Measurements from ENCODE around the gene MBNL2. TPM values are rescaled to one million over a fixed set of nuclear protein-coding genes. Genes with fewer than 3 reads are reported as not detected.

The MBNL2 gene
- total RNA-seq, 2 experiments from 2014 or later: 2.7 to 7.4 TPM

DNA sequence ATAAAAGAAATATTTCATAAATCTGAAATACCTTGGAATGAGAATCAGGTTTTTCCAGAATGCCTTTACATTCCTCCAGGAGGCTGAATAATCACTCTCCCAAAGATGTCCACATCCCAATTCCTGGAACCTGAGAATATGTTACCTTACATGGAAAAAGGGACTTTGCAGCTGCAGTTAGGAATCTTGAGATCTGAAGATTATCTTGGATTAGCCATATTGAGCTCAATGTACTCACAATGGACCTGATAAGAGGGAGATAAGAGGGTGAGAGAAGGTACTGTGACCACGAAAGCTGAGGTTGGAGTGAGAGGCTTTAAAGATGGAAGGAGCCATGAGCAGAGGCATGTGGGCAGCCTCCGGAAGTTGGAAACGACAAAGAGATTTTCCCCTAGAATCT is 36.8 kb upstream of the MBNL2 start:
- H3K4me1 ChIP-seq (ENCODE audit: insufficient read depth, low read length, poor library complexity, severe bottlenecking): no peaks in the 10 kb centered on the region
- no TSS peak for BruUV-seq (replicated peaks)
- H3K4me2 ChIP-seq (ENCODE audit: low read length): no peak overlapping the region
- ChIA-PET POLR2A (no interaction called here), CTCF (ENCODE audit: unreplicated experiment) (no interaction called here)
- H3K4me3 ChIP-seq (ENCODE audit: low read depth, low read length, poor library complexity, severe bottlenecking): no peak overlapping the region
- no peaks in the 10 kb centered on the region for H3K36me3 ChIP-seq (ENCODE audit: insufficient read depth, low read length)
- no peak overlapping the region for H2AFZ ChIP-seq (ENCODE audit: low read length)
- H3K27ac ChIP-seq (ENCODE audit: low read depth, low read length, poor library complexity, severe bottlenecking): no peak overlapping the region
- H4K20me1 ChIP-seq (ENCODE audit: insufficient read depth, low read length): no peaks in the 10 kb centered on the region
- no peaks in the 10 kb centered on the region for H3K9me2 ChIP-seq (ENCODE audit: insufficient read depth, low read length)
- no peaks in the 10 kb centered on the region for H3K9me3 ChIP-seq (ENCODE audit: low read length)
- no peak for DNase-seq (ENCODE audit: low spot score)
- no peak for TF ChIP-seq EZH2phosphoT487 (IDR thresholded peaks at IDR 0.05; ENCODE audit: borderline replicate concordance, low read depth, low read length)
- TF ChIP-seq, protein P1, sequence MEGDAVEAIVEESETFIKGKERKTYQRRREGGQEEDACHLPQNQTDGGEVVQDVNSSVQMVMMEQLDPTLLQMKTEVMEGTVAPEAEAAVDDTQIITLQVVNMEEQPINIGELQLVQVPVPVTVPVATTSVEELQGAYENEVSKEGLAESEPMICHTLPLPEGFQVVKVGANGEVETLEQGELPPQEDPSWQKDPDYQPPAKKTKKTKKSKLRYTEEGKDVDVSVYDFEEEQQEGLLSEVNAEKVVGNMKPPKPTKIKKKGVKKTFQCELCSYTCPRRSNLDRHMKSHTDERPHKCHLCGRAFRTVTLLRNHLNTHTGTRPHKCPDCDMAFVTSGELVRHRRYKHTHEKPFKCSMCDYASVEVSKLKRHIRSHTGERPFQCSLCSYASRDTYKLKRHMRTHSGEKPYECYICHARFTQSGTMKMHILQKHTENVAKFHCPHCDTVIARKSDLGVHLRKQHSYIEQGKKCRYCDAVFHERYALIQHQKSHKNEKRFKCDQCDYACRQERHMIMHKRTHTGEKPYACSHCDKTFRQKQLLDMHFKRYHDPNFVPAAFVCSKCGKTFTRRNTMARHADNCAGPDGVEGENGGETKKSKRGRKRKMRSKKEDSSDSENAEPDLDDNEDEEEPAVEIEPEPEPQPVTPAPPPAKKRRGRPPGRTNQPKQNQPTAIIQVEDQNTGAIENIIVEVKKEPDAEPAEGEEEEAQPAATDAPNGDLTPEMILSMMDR (conservative IDR thresholded peaks at IDR 0.05; ENCODE audit: low read length): no peak
- intact Hi-C loops (cut with micrococcal nuclease; ENCODE audit: unreplicated experiment): no loop called here
- H3K79me2 ChIP-seq (ENCODE audit: insufficient read depth, low read depth, low read length): no peaks in the 10 kb centered on the region

DNA sequence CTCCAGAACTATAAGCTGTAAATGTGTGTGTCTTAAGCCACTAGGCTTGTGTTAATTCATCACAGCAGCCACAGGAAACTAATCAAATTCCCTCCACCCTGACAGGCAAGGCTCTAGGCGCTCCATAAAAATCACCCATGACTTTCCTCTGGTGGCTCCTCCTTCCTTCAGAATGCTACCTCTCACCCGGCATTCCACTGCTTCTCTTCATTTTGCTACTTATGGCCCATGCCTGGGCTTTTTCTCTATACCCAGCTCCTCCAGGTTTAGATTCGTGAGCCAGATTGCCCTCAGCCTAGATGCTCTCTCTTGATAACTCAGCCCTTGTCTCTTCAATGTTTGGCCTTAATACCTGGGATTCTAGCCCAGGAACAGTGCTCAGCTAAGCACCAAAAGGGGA is 36.4 kb upstream of the MBNL2 start:
- H3K36me3 ChIP-seq (ENCODE audit: insufficient read depth, low read length): no peaks in the 10 kb centered on the region
- DNase-seq (ENCODE audit: low spot score): no peak
- no peaks in the 10 kb centered on the region for H3K4me1 ChIP-seq (ENCODE audit: insufficient read depth, low read length, poor library complexity, severe bottlenecking)
- H3K9me3 ChIP-seq (ENCODE audit: low read length): no peaks in the 10 kb centered on the region
- no peak overlapping the region for H3K27ac ChIP-seq (ENCODE audit: low read depth, low read length, poor library complexity, severe bottlenecking)
- intact Hi-C loops (cut with micrococcal nuclease; ENCODE audit: unreplicated experiment): no loop called here
- TF ChIP-seq, protein P1 (conservative IDR thresholded peaks at IDR 0.05; ENCODE audit: low read length): no peak
- TF ChIP-seq EZH2phosphoT487 (IDR thresholded peaks at IDR 0.05; ENCODE audit: borderline replicate concordance, low read depth, low read length): no peak
- no peak overlapping the region for H3K4me2 ChIP-seq (ENCODE audit: low read length)
- no peak overlapping the region for H2AFZ ChIP-seq (ENCODE audit: low read length)
- CTCF ChIA-PET (ENCODE audit: unreplicated experiment): no interaction called here
- no peaks in the 10 kb centered on the region for H3K79me2 ChIP-seq (ENCODE audit: insufficient read depth, low read depth, low read length)
- H3K9me2 ChIP-seq (ENCODE audit: insufficient read depth, low read length): no peaks in the 10 kb centered on the region
- H3K4me3 ChIP-seq (ENCODE audit: low read depth, low read length, poor library complexity, severe bottlenecking): no peak overlapping the region
- no peaks in the 10 kb centered on the region for H4K20me1 ChIP-seq (ENCODE audit: insufficient read depth, low read length)
- POLR2A ChIA-PET: no interaction called here
- no TSS peak for BruUV-seq (replicated peaks)

DNA sequence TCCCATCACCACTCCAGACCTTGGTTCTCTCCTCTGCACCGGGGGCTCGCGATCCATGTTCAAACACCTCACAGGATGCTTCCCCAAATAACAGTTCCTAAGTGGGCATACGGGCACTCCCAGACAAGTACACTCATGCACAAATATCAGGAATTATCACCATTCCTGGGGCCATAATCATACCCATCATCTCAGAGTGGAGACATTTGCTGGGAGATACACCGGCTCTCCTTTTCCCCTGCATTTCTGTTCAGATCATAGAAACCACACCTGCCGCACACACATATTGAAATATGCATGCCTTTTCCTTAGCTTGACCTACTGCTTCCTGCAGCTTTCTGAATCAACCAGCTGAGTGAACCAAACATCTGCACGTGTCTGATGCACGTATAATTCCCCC is 33.9 kb upstream of the MBNL2 start:
- H3K4me2 ChIP-seq (ENCODE audit: low read length): no peak overlapping the region
- H3K4me1 ChIP-seq (ENCODE audit: insufficient read depth, low read length, poor library complexity, severe bottlenecking): no peaks in the 10 kb centered on the region
- H3K36me3 ChIP-seq (ENCODE audit: insufficient read depth, low read length): no peaks in the 10 kb centered on the region
- no peak overlapping the region for H2AFZ ChIP-seq (ENCODE audit: low read length)
- CTCF ChIA-PET (ENCODE audit: unreplicated experiment): no interaction called here
- H3K4me3 ChIP-seq (ENCODE audit: low read depth, low read length, poor library complexity, severe bottlenecking): no peak overlapping the region
- H3K9me2 ChIP-seq (ENCODE audit: insufficient read depth, low read length): no peaks in the 10 kb centered on the region
- H4K20me1 ChIP-seq (ENCODE audit: insufficient read depth, low read length): no peaks in the 10 kb centered on the region
- no peak for DNase-seq (ENCODE audit: low spot score)
- no peak overlapping the region for H3K27ac ChIP-seq (ENCODE audit: low read depth, low read length, poor library complexity, severe bottlenecking)
- no peaks in the 10 kb centered on the region for H3K9me3 ChIP-seq (ENCODE audit: low read length)
- no TSS peak for BruUV-seq (replicated peaks)
- POLR2A ChIA-PET: interaction anchor here (0.6 kb wide), 1 partner anchor 333 kb away, joined by 3 read pairs; no protein-coding TSS in a partner anchor
- intact Hi-C loops (cut with micrococcal nuclease; ENCODE audit: unreplicated experiment): no loop called here
- TF ChIP-seq, protein P1 (conservative IDR thresholded peaks at IDR 0.05; ENCODE audit: low read length): no peak
- TF ChIP-seq EZH2phosphoT487 (IDR thresholded peaks at IDR 0.05; ENCODE audit: borderline replicate concordance, low read depth, low read length): no peak
- H3K79me2 ChIP-seq (ENCODE audit: insufficient read depth, low read depth, low read length): no peaks in the 10 kb centered on the region

Data from OCI-LY7 (cell line).